22Rv1 (cell line): ENCODE results near the gene CNP.

ENCODE experiments used
- H3K27ac ChIP-seq: fragments of 450-650 bp; 2 replicates; pipeline ENCODE4 v1.5.1; 2017
- ZFX ChIP-seq: fragments of 450-650 bp; IDR thresholded peaks from 2 replicates; pipeline ENCODE4 v1.6.1; 2017; ENCODE audit warnings: antibody characterized with exemption, borderline replicate concordance
- TF ChIP-seq, protein P1 (sequence below): fragments of 450-650 bp; IDR thresholded peaks from 2 replicates; pipeline ENCODE4 v1.5.1; 2017; ENCODE audit warnings: mild to moderate bottlenecking

The CNP gene

GRCh38 chr17:41935641-41936040, 31.0 kb upstream of the CNP start:
- H3K27ac ChIP-seq: no peak overlapping the region
- TF ChIP-seq, protein P1, sequence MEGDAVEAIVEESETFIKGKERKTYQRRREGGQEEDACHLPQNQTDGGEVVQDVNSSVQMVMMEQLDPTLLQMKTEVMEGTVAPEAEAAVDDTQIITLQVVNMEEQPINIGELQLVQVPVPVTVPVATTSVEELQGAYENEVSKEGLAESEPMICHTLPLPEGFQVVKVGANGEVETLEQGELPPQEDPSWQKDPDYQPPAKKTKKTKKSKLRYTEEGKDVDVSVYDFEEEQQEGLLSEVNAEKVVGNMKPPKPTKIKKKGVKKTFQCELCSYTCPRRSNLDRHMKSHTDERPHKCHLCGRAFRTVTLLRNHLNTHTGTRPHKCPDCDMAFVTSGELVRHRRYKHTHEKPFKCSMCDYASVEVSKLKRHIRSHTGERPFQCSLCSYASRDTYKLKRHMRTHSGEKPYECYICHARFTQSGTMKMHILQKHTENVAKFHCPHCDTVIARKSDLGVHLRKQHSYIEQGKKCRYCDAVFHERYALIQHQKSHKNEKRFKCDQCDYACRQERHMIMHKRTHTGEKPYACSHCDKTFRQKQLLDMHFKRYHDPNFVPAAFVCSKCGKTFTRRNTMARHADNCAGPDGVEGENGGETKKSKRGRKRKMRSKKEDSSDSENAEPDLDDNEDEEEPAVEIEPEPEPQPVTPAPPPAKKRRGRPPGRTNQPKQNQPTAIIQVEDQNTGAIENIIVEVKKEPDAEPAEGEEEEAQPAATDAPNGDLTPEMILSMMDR: no peak
- TF ChIP-seq ZFX: no peak

DNA sequence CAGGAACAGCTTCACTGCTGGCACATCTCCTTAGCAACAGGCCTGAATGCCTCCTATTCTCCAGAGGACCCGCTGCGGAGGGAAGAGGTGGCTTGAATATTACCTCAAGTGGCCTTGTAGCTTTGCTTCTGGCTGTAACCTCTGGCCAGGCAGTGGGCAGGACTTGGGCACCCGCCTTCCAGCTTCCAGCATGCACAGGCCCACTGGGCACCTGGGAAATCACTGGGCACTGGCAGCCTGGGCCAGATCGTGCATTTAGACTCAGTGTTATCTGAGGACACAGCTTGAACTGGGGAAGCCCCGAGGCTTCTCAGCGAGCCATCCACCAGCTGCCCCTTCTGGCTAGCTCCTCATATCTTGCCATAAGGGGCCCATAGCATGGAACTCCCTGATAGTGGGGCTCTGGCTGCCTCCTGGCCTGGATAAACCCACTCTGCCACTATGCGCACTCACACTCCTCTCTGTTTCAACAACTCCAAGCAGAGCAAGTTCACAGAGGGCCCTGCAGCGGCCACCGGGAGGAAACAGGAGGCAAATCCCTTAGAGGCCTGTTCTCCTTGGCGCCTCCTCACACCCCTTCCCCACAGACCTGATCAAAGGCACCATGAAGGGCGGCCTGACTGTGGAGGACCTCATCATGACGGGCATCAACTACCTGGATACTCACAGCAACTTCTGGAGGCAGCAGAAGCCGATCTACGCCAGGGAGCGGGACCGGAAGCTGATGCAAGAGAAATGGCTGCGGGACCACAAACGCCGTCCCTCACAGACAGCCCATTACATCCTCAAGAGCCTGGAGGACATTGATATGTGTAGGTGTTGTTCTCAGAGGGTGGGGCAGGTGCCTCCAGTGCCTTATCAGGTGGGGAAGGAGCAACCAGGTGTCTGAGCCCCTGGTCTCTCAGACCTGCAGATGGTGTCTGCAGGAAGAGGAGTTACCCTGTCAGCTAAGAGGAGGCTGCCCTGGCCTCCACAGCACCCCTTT, 28.3 kb upstream of the CNP start:
- TF ChIP-seq, protein P1: no peak
- no peak for TF ChIP-seq ZFX
- H3K27ac ChIP-seq: no peak overlapping the region

DNA sequence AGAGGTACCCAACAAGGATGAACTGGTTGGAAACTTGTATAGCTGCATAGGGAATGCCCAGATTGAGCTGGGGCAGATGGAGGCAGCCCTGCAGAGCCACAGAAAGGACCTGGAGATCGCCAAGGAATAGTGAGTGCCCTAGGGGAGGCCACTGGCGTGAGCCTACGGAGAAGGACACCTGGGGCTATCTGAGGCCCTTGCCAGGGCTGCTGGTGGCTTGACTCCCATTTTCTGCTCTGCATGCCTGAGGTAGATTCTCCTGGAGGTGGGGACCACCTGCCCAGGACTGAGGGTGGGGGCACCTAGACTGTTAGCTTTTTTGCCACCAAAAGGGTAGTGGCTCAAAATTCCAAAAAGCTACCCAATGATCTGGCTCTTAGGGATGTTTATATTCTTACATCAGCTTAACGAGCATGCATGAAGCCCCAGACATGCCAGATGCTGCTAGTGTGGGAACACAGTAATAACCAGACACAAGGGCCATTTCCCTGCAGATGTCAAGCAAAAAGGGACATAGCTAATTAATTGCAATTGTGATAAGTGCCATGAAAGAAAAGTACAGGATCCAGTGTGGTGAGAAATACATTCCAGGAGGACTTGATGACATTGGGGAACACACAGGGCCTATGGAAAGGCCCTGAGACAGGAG, 27.4 kb upstream of the CNP start:
- TF ChIP-seq, protein P1: no peak
- TF ChIP-seq ZFX: no peak
- no peak overlapping the region for H3K27ac ChIP-seq

DNA sequence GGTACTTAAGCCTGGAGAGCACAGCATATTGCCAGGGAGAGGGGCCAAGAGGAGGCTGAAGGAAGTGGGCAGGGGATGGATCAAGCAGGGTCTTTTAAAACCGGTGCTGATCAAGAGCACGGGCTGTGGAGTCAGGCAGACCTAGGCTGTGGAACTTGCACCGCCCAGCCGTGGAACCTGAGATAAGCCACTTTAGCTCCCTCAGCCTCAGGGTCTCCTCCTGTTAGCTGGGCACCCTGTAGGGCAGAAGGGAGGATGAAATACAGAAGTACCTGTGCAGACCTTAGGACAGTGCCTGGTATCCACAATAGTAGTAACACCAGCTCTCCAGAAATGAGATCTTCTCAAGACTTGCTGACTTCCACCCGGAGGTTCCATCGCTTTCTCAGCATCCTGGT, 26.9 kb upstream of the CNP start:
- H3K27ac ChIP-seq: no peak overlapping the region
- no peak for TF ChIP-seq ZFX
- TF ChIP-seq, protein P1: no peak

- TF ChIP-seq ZFX: no peak
- TF ChIP-seq, protein P1: no peak
- H3K27ac ChIP-seq: no peak overlapping the region
Measured at GRCh38 chr17:41941168-41941567, 25.4 kb upstream of the CNP start.

- H3K27ac ChIP-seq: no peak overlapping the region
- TF ChIP-seq, protein P1: no peak
- no peak for TF ChIP-seq ZFX
Measured at GRCh38 chr17:41942626-41943373, 23.8 kb upstream of the CNP start.

DNA sequence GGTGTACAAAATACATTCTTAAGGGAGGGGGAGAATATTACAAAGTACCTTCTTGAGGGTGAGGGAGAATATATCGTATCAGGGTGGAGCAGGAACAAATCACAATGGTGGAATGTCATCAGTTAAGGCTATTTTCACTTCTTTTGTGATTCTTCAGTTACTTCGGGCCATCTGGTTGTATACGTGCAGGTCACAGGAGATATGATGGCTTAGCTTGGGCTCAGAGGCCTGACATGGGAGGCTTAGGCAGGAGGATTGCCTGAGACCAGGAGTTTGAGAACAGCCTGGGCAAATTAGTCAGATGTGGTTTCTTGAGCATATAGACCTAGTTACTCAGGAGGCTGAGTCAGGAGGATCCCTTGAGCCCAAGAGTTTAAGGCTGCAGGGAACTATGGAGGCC, 23.1 kb upstream of the CNP start:
- no peak for TF ChIP-seq ZFX
- TF ChIP-seq, protein P1: no peak
- H3K27ac ChIP-seq: no peak overlapping the region
